PC-9 (cell line): ENCODE results near the gene SDR42E2. TPM values are rescaled to one million over a fixed set of nuclear protein-coding genes. Genes with fewer than 3 reads are reported as not detected.
"Not testable (repeated sequence)": the region's sequence is repeated elsewhere in the genome, so short reads cannot be mapped to it uniquely, and the experiment has no call there.

Source experiments
- BruUV-seq: library from RNA; stranded (reverse); fragments of 400-500 nt; replicated peaks from 2 replicates; lab custom pipeline; 2021; lab: Mats Ljungman, UMichigan
- CTCF ChIA-PET: fragments of 300-600 bp; sonication (Branson Sonifier 250); formaldehyde crosslinking; loops from one replicate; lab custom pipeline; 2022; ENCODE audit warnings: antibody characterized with exemption; lab: Charles Lee
- POLR2A ChIA-PET: fragments of 300-600 bp; sonication (Branson Sonifier 250); formaldehyde crosslinking; loops from one replicate; lab custom pipeline; 2022; ENCODE audit warnings: antibody characterized with exemption; ENCODE audit not compliant: unreplicated experiment; lab: Charles Lee
- DNase-seq, 2 experiments: peaks; one replicate each; pipeline versions ENCODE4 v3.0.0 to v3.0.0-alpha.2; 2015 to 2022; ENCODE audit warnings: mixed read lengths in 1 of 2
- H2AFZ ChIP-seq: fragments of 200-600 bp; sonication (generic); 2 replicates; pipeline ENCODE4 v1.8.1; 2017; ENCODE audit warnings: antibody characterized with exemption
- H3F3A ChIP-seq: fragments of 200-600 bp; sonication (generic); 2 replicates; pipeline ENCODE4 v1.8.1; 2017; ENCODE audit warnings: antibody characterized with exemption, mild to moderate bottlenecking, low read depth; ENCODE audit not compliant: insufficient read depth
- H3K27ac ChIP-seq: fragments of 200-600 bp; sonication (generic); 2 replicates; pipeline ENCODE4 v1.6.1; 2016; ENCODE audit warnings: mixed run types
- H3K27me3 ChIP-seq: fragments of 200-600 bp; sonication (generic); 2 replicates; pipeline ENCODE4 v1.6.1; 2016; ENCODE audit warnings: low read depth, mixed run types; ENCODE audit not compliant: insufficient read depth
- H3K36me3 ChIP-seq: fragments of 200-600 bp; sonication (generic); 2 replicates; pipeline ENCODE4 v1.6.1; 2016; ENCODE audit warnings: low read depth, mixed run types
- H3K4me1 ChIP-seq: fragments of 200-600 bp; sonication (generic); replicated peaks from 2 replicates; pipeline ENCODE4 v1.6.1; 2016; ENCODE audit warnings: mixed run types; ENCODE audit not compliant: insufficient read depth
- H3K4me2 ChIP-seq: fragments of 200-600 bp; sonication (generic); 2 replicates; pipeline ENCODE4 v1.6.1; 2017; ENCODE audit warnings: mixed run types
- H3K4me3 ChIP-seq: fragments of 200-600 bp; sonication (generic); 2 replicates; pipeline ENCODE4 v1.6.1; 2016; ENCODE audit warnings: mixed run types
- H3K79me2 ChIP-seq: fragments of 200-600 bp; sonication (generic); 2 replicates; pipeline ENCODE4 v1.6.1; 2017; ENCODE audit warnings: low read depth, mixed run types
- H3K9me2 ChIP-seq: fragments of 200-600 bp; sonication (generic); 2 replicates; pipeline ENCODE4 v1.8.1; 2017; ENCODE audit warnings: mild to moderate bottlenecking; ENCODE audit not compliant: insufficient read depth
- H3K9me3 ChIP-seq: fragments of 200-600 bp; sonication (generic); 2 replicates; pipeline ENCODE4 v1.8.1; 2016; ENCODE audit warnings: low read depth; ENCODE audit not compliant: insufficient read depth
- H4K20me1 ChIP-seq: fragments of 200-600 bp; sonication (generic); 2 replicates; pipeline ENCODE4 v1.8.1; 2017; ENCODE audit not compliant: insufficient read depth
- CTCF ChIP-seq: fragments of 200-600 bp; sonication (generic); conservative IDR thresholded peaks from 2 replicates; pipeline ENCODE4 v1.6.1; 2017; ENCODE audit warnings: mixed run types, antibody characterized with exemption, mild to moderate bottlenecking, moderate library complexity
- EZH2 ChIP-seq: fragments of 200-600 bp; sonication (generic); IDR thresholded peaks from 2 replicates; pipeline ENCODE4 v1.8.0; 2017; ENCODE audit warnings: antibody characterized with exemption, low read depth
- intact Hi-C: fragments of 100-400 bp; cut with micrococcal nuclease; formaldehyde crosslinking; loops from one replicate; pipeline ENCODE4 v1.10.0; 2022; ENCODE audit not compliant: unreplicated experiment
- total RNA-seq: library from RNA; stranded (reverse); gene quantifications from 2 replicates; pipeline ENCODE4 v1.2.3, GENCODE V29; 2021

Gene SDR42E2
- total RNA-seq, 1 experiment from 2014 or later = not detected

- no peak for TF ChIP-seq CTCF
- no peak for TF ChIP-seq EZH2
- DNase-seq = no peak
- Histone ChIP-seq H3F3A (no peaks in the 10 kb centered on the region), H3K4me2 (no peak overlapping the region), H3K79me2 (no peaks in the 10 kb centered on the region), H2AFZ (no peak overlapping the region), H4K20me1 (no peaks in the 10 kb centered on the region), H3K4me1 (no peaks in the 10 kb centered on the region), H3K9me3 (no peaks in the 10 kb centered on the region), H3K27ac (no peak overlapping the region), H3K27me3 (peaks cover 13% of the 10 kb centered on the region), H3K9me2 (no peaks in the 10 kb centered on the region), H3K36me3 (no peaks in the 10 kb centered on the region), H3K4me3 (no peak overlapping the region)
- intact Hi-C loops = no loop called here
- BruUV-seq = no TSS peak
- ChIA-PET CTCF (no interaction called here), POLR2A (no interaction called here)
These were observed 38.4 kb upstream of the SDR42E2 start for GRCh38 chr16:22123759-22124490.

GRCh38 chr16:22124583-22125284, 37.6 kb upstream of the SDR42E2 start:
- Histone ChIP-seq H3K79me2 (no peaks in the 10 kb centered on the region), H2AFZ (no peak overlapping the region), H3K9me3 (no peaks in the 10 kb centered on the region), H4K20me1 (no peaks in the 10 kb centered on the region), H3K9me2 (no peaks in the 10 kb centered on the region), H3K36me3 (no peaks in the 10 kb centered on the region), H3F3A (no peaks in the 10 kb centered on the region), H3K4me2 (no peak overlapping the region), H3K4me3 (no peak overlapping the region), H3K27me3 (peaks cover 18% of the 10 kb centered on the region), H3K4me1 (no peaks in the 10 kb centered on the region), H3K27ac (no peak overlapping the region)
- intact Hi-C loops = no loop called here
- no TSS peak for BruUV-seq
- DNase-seq = no peak
- no peak for TF ChIP-seq CTCF
- no peak for TF ChIP-seq EZH2
- CTCF ChIA-PET = no interaction called here
- POLR2A ChIA-PET = no interaction called here

- no peak overlapping the region for H3K4me2 ChIP-seq
- no peak for DNase-seq
- no peak overlapping the region for H3K4me3 ChIP-seq
- no peaks in the 10 kb centered on the region for H3K36me3 ChIP-seq
- ChIA-PET CTCF (interaction anchor here (0.6 kb wide), 1 partner anchor 108 kb away, joined by 4 read pairs; no protein-coding TSS in a partner anchor), POLR2A (interaction anchor here (0.9 kb wide), 1 partner anchor 62 kb away, joined by 5 read pairs; no protein-coding TSS in a partner anchor)
- no peaks in the 10 kb centered on the region for H3K9me2 ChIP-seq
- TF ChIP-seq EZH2 (no peak), CTCF (no peak)
- H3K27ac ChIP-seq = no peak overlapping the region
- no peak overlapping the region for H2AFZ ChIP-seq
- no TSS peak for BruUV-seq
- H3K27me3 ChIP-seq = peaks cover 27% of the 10 kb centered on the region
- H4K20me1 ChIP-seq = no peaks in the 10 kb centered on the region
- no peaks in the 10 kb centered on the region for H3K79me2 ChIP-seq
- H3K4me1 ChIP-seq = no peaks in the 10 kb centered on the region
- intact Hi-C loops = no loop called here
- no peaks in the 10 kb centered on the region for H3K9me3 ChIP-seq
- H3F3A ChIP-seq = no peaks in the 10 kb centered on the region
These were observed 36.2 kb upstream of the SDR42E2 start for GRCh38 chr16:22126037-22126558.

GRCh38 chr16:22128537-22128936, 33.8 kb upstream of the SDR42E2 start:
- H3K79me2 ChIP-seq, H4K20me1 ChIP-seq, H3K4me1 ChIP-seq, BruUV-seq, H3K9me3 ChIP-seq, H2AFZ ChIP-seq, H3F3A ChIP-seq, CTCF ChIA-PET, H3K9me2 ChIP-seq, DNase-seq, H3K4me3 ChIP-seq, H3K36me3 ChIP-seq, POLR2A ChIA-PET, H3K4me2 ChIP-seq, intact Hi-C loops, H3K27ac ChIP-seq: not testable (repeated sequence)
- peaks cover 27% of the 10 kb centered on the region for H3K27me3 ChIP-seq
